Activated CD4-positive, alpha-beta T cell treated with anti-CD3 and anti-CD28 coated beads for 36 hours (primary cell): Measurements from ENCODE around the gene NRN1. TPM values are rescaled to one million over a fixed set of nuclear protein-coding genes. Genes with fewer than 3 reads are reported as not detected.

Experiments
- ATAC-seq: fragments of 200-7000 bp; cut with Tn5 transposase; one replicate; pipeline ENCODE4 v1.10.0; 2021; ENCODE audit warnings: mild to moderate bottlenecking, moderate library complexity
- CTCF ChIA-PET: fragments of 350-600 bp; sonication (Branson Sonifier 250); formaldehyde crosslinking; loops from one replicate; lab custom pipeline; 2021; ENCODE audit warnings: antibody characterized with exemption; lab: Charles Lee
- POLR2A ChIA-PET: fragments of 350-600 bp; sonication (Branson Sonifier 250); formaldehyde crosslinking; loops from one replicate; lab custom pipeline; 2021; ENCODE audit warnings: antibody characterized with exemption, inconsistent platforms; lab: Charles Lee
- DNase-seq: peaks from one replicate; pipeline ENCODE4 v3.0.0-alpha.2; 2020
- H3K27ac Mint-ChIP-seq: one replicate; pipeline ENCODE4 v1.8.0; 2021; ENCODE audit warnings: mixed read lengths
- H3K27me3 Mint-ChIP-seq: one replicate; pipeline ENCODE4 v1.8.0; 2021; ENCODE audit warnings: mixed read lengths
- H3K36me3 Mint-ChIP-seq: one replicate; pipeline ENCODE4 v1.8.0; 2021; ENCODE audit warnings: low read depth, mixed read lengths
- H3K4me1 Mint-ChIP-seq: one replicate; pipeline ENCODE4 v1.8.0; 2021; ENCODE audit warnings: mixed read lengths
- H3K4me3 Mint-ChIP-seq: one replicate; pipeline ENCODE4 v1.8.0; 2021; ENCODE audit warnings: mild to moderate bottlenecking, moderate library complexity, mixed read lengths
- H3K9me3 Mint-ChIP-seq: one replicate; pipeline ENCODE4 v1.8.0; 2021; ENCODE audit warnings: low read depth, mixed read lengths
- intact Hi-C, 2 experiments: fragments of 100-400 bp; cut with DNase I in 1 of 2; cut with micrococcal nuclease in 1 of 2; formaldehyde crosslinking; loops; one replicate each; pipeline versions ENCODE4 v1.14.2 to v1.15.1; 2022 to 2024; cut with DNase I, micrococcal nuclease
- total RNA-seq, 2 experiments: library from RNA; stranded (reverse); gene quantifications; one replicate each; pipeline ENCODE4 v1.2.3, GENCODE V29; 2021

Gene NRN1
- total RNA-seq, 2 experiments from 2014 or later = 4.6 to 7.5 TPM

DNA sequence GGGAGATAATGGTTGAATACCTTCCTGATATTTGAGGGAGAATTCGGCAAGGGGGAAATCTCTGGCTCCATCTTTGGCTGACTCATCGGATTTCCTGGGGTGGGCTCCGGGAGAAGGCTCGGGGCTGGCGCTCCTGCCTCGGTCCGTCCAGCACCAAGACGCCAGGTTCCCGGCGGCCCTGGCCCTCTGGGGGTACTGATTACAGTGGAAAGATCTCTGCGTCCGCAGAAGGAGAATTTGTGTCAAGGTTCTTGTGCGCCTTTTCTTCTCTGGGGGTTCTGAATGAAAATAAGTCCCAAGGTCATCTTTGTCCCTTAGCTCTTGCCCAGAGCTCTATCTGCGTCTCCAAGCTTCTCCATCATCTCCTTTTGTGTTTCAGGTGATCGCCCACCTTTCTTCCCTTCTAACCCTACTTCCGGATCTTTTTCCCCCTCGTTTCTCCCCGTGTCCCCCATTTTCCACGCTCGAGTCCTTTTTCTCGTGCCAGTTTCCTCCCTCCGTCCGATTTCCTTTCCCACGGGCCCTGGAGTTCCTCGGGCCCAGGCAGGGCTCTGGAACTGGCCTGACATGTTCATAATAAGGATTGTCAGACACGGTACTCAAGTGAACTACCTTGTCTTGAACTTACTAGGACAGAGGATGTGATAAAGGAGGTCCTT lies 11.6 kb downstream of the NRN1 start:
- no peak for DNase-seq
- peak overlapping the region; percentile 71 for H3K4me3 Mint-ChIP-seq
- H3K36me3 Mint-ChIP-seq = peaks cover 1% of the 10 kb centered on the region
- H3K4me1 Mint-ChIP-seq = peaks cover 44% of the 10 kb centered on the region
- peaks cover under 1% of the 10 kb centered on the region for H3K9me3 Mint-ChIP-seq
- ChIA-PET POLR2A (no interaction called here), CTCF (interaction anchor here (0.8 to 1.9 kb wide), 5 partner anchors 12 to 1612 kb away, joined by 3 to 8 read pairs (median 3); no protein-coding TSS in a partner anchor)
- H3K27me3 Mint-ChIP-seq = peaks cover 70% of the 10 kb centered on the region
- no peak overlapping the region for H3K27ac Mint-ChIP-seq
- ATAC-seq = no peak
- intact Hi-C loops = loop anchor here in 1 of 2 experiments (10.0 kb wide), 1 partner anchor 520 kb away; no protein-coding TSS in a partner anchor

DNA sequence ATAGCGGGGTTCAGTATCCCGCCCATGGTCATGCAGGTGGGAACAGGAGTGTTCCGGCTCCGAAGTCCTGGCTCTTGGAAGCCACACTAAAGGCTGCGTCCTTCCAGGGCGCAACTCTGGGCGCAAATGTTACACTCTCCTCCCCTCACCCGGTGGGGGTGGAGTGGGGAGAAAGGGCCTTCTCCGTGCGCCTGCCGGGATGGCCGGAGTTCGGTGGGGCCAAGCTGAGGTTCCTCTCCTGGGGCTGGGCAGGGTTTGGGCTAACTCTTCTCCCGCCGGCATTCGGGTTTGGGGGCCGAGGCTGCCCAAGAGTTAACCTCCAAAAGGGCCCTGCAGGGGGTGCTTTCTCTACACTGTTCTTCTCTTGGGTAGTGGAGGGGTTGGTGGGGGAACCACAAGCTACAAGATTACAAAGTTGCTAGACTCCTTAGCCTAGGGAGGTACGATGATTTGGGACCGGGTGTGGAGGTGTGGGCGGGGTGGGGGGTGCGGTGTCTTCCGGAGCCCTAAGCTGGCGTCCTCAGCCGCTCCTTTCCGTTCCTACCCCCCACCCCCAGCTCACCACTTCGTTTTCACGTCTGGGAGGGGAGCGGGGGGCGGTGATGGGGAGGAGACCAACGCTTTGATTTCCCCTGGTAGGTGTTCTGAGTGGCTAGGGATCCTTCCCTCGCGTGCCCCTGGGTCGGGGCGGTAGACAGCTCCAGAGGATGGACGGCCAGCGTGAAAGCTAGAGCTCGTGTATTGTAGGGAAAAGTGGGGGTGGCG lies 12.3 kb downstream of the NRN1 start:
- Mint-ChIP-seq H3K4me3 (peak overlapping the region; percentile 11), H3K9me3 (no peaks in the 10 kb centered on the region), H3K4me1 (peaks cover 37% of the 10 kb centered on the region), H3K27me3 (peaks cover 65% of the 10 kb centered on the region), H3K36me3 (no peaks in the 10 kb centered on the region), H3K27ac (no peak overlapping the region)
- ChIA-PET POLR2A (no interaction called here), CTCF (interaction anchor here (0.8 to 1.9 kb wide), 4 partner anchors 13 to 1613 kb away, joined by 3 to 8 read pairs (median 3); no protein-coding TSS in a partner anchor)
- ATAC-seq (peak; percentile 48), DNase-seq (peak; percentile 39)
- intact Hi-C loops = loop anchor here in 1 of 2 experiments (10.0 kb wide), 1 partner anchor 520 kb away; no protein-coding TSS in a partner anchor

DNA sequence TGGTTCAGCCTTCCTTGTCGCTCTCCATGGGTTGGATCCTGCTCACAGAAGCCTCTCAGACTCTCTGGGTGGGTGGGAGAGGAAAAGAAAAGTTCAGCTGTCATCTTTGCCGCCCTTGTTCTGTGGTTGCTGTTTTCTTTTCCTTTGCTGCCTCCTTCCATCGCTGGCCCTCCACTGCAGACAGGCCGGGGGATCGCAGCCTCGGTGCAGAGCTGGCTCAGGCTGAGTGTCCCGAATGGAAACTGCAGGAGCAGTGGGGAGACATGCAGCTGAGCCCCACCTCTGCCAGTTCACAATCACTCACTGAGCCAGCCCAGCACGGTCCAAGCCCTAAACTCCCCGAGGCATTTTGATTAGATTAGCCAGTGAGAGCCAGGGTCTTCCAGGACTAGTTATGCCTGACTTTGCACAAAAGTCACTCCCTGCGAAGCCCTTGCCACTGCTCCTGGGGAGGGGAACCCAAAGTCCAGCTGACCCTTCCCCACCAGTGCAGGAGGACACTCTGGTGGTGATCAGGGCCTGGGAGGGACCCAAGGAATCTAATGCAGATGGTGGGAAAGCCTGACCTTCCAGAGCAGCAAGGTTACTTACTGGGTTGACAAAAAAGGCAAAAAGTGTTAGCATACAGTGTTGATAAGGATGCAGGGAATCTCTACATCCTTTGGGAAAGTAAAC lies 14.0 kb downstream of the NRN1 start:
- H3K27me3 Mint-ChIP-seq = peaks cover 59% of the 10 kb centered on the region

DNA sequence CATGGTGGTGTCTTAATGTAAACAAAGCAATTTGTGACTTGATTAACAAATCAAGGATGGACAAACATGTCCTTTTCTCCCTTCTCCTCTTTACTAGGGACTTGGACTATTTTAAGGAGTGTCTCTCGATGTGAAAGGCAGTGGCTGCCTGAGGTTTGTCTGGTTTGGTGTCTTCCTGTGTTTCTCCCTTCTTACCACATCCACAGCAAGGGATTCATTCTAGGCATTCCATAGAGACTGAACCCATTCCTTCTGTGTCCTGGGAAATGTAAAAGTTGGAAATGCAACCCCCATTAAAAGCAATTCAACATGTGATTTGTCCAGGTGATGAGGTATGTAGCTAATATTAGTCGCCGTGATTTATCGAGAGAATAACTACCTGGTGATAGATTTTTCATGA lies 15.9 kb downstream of the NRN1 start:
- H3K9me3 Mint-ChIP-seq = no peaks in the 10 kb centered on the region
- no peaks in the 10 kb centered on the region for H3K36me3 Mint-ChIP-seq
- DNase-seq = no peak
- ChIA-PET POLR2A (no interaction called here), CTCF (interaction anchor here (0.6 to 1.1 kb wide), 2 partner anchors 9 to 469 kb away, joined by 3 to 5 read pairs; no protein-coding TSS in a partner anchor)
- H3K4me1 Mint-ChIP-seq = peaks cover 29% of the 10 kb centered on the region
- intact Hi-C loops = loop anchor here in 1 of 2 experiments (10.0 kb wide), 1 partner anchor 516 kb away; no protein-coding TSS in a partner anchor
- H3K27me3 Mint-ChIP-seq = peaks cover 43% of the 10 kb centered on the region
- no peak overlapping the region for H3K27ac Mint-ChIP-seq
- H3K4me3 Mint-ChIP-seq = no peak overlapping the region
- no peak for ATAC-seq

More for the DNA sequence above, 14.0 kb downstream of the NRN1 start:
- H3K4me3 Mint-ChIP-seq = no peak overlapping the region
- H3K27ac Mint-ChIP-seq = no peak overlapping the region
- ATAC-seq (no peak), DNase-seq (no peak)
- ChIA-PET POLR2A (no interaction called here), CTCF (no interaction called here)
- H3K9me3 Mint-ChIP-seq = no peaks in the 10 kb centered on the region
- no peaks in the 10 kb centered on the region for H3K36me3 Mint-ChIP-seq
- H3K4me1 Mint-ChIP-seq = peaks cover 29% of the 10 kb centered on the region
- intact Hi-C loops = loop anchor here in 1 of 2 experiments (10.0 kb wide), 1 partner anchor 518 kb away; no protein-coding TSS in a partner anchor

DNA sequence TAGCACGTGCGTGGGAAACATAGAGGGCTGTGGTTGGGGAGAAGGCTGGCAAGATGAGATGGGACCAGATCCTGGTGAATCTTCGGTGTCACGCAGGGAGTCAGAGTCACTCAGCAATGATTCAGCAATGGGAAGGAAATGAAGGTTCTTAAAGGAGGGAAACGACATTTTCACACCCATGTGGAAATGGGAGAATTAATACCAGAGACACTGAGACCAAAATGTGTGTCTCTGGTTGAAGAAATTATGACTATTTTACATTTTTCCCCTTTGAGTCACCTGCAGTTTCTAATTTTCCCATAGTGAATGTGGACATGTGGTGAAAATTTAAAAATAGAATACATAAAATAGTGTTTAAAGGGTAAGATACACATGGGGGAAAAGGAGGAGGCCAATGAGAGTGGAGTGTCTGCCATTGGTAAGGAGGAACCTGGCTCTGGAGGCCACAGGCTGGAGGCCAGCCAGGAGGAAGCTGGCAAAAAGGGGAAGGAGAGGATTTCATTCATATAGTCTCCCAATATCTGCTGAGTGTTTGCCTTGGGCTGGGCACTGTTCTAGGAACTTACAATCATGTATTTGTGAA lies 17.5 kb downstream of the NRN1 start:
- Mint-ChIP-seq H3K4me3 (no peak overlapping the region), H3K4me1 (peaks cover 21% of the 10 kb centered on the region), H3K36me3 (no peaks in the 10 kb centered on the region), H3K27me3 (peaks cover 29% of the 10 kb centered on the region), H3K27ac (no peak overlapping the region), H3K9me3 (no peaks in the 10 kb centered on the region)
- DNase-seq (no peak), ATAC-seq (no peak)
- CTCF ChIA-PET = no interaction called here
- POLR2A ChIA-PET = no interaction called here
- intact Hi-C loops = loop anchor here in 1 of 2 experiments (5.0 kb wide), 1 partner anchor 528 kb away; no protein-coding TSS in a partner anchor

DNA sequence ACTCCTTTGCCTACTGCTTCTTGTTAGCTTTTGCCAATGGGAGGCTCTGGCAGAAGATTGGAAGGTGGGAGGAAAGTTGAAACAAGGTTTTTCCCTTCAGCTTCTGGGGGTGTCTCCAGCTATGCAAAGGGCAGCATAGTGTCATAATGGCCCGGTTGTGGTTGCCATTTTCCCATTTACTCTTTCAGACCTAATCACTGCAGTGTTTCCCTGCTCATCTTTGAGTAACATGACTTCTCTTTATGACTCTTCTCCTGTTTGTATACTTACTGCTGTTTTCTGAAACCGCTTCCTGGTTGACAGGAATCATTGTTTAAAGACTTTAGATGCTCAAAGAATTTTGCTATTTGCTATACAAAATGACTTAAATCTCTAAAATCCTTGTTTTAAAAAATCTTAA lies 19.9 kb downstream of the NRN1 start:
- Mint-ChIP-seq H3K4me1 (peaks cover 39% of the 10 kb centered on the region), H3K27me3 (peaks cover 11% of the 10 kb centered on the region), H3K36me3 (no peaks in the 10 kb centered on the region), H3K4me3 (no peak overlapping the region), H3K9me3 (no peaks in the 10 kb centered on the region), H3K27ac (no peak overlapping the region)
- ATAC-seq (peak; percentile 80), DNase-seq (peak; percentile 64)
- CTCF ChIA-PET = interaction anchor here (0.5 to 1.1 kb wide), 3 partner anchors 68 to 1100 kb away, joined by 3 read pairs; no protein-coding TSS in a partner anchor
- POLR2A ChIA-PET = no interaction called here
- intact Hi-C loops = loop anchor here in 1 of 2 experiments (5.0 kb wide), 1 partner anchor 530 kb away; no protein-coding TSS in a partner anchor

DNA sequence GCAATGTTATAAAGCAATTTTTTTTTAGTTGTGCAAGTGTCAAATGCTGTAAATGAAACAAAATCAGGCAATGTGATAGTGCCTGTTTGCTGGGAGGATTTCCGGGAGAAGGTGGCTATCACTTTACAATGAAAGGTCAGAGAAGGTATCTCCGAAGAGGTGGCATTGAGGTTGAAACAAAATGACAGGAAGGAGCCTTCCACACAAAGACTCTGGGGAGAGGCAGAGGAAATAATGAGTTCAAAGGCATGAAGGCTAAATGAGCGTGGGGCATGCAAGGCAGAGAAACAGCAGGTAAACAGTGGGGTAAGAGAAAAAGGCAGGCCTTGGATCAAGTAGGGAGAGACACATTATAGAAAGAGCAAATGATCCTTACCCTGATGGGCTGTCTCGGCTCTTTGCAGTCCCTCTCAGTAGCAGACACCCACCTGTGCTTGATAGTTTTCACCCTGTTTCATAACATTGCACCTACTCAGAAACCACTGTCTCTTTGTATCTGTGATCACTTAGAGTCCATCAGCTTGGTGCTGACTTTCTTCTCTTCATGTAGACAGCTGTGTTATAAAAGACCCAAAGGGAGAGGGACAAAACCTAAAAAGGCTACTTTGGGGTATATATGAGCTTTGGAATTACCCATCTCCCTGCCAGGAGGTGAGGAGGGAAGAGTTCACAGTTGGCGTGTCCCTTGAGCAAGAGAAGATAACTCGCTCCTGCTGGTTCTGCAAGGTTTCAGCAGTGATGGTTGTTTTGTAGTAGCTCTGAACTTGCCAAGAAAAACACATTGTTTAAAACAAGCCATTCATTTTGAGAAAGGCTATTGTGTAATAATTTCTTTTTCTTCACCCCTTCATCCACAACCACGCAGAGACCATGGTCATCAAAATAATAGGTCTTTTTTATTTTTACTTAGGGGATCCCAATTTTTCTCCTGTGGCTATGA lies 22.3 kb downstream of the NRN1 start:
- ATAC-seq (peak; percentile 56), DNase-seq (peak; percentile 19)
- H3K27me3 Mint-ChIP-seq = peaks cover 5% of the 10 kb centered on the region
- no peaks in the 10 kb centered on the region for H3K9me3 Mint-ChIP-seq
- peak overlapping the region; percentile 38 for H3K27ac Mint-ChIP-seq
- H3K36me3 Mint-ChIP-seq = no peaks in the 10 kb centered on the region
- intact Hi-C loops = loop anchor here (5.0 kb wide), 1 partner anchor 533 kb away; no protein-coding TSS in a partner anchor
- POLR2A ChIA-PET = no interaction called here
- H3K4me3 Mint-ChIP-seq = no peak overlapping the region
- H3K4me1 Mint-ChIP-seq = peaks cover 58% of the 10 kb centered on the region
- CTCF ChIA-PET = interaction anchor here (0.6 to 1.3 kb wide), 3 partner anchors 17 to 101 kb away, joined by 3 read pairs; no protein-coding TSS in a partner anchor

DNA sequence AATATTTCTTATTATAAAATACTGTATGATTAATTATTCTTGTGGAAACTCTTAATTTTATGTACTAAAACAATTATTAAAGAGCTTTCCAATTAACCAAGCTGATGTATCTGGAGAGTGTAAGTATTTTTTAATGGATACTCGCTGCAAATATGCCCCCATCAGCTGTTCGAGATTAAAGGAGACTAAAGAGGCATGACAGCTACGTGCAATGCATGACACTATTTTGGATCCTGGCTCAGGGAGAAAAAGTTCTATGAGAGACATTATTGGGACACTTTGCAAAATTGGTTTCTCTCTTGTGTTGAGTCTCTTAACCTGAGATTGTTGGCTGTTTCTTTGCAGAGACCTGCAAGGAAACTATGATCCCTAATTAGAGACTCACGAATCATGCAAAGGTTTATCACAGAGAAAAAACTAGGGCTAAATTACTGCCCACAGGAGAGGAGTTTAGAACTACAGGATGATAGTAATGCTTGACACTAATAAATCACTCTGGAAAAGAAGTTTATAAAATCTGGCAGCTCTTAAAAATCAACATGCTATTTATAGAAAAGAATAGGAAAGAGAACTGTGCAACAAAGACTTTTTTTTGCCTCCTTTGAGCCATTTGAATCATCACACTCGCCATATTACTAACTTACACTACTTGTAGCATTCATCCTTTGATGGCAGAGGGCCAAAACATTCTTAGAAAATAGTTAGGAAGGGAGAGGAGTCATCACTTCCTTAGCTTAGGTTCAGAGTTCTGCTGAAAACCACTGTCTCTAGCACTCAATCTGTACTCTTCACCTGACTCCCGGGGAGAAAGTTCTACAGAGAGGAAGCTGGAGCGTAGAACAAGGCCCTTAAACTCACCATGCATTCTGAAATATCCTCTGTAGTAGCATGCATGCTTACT lies 25.3 kb downstream of the NRN1 start:
- Mint-ChIP-seq H3K36me3 (no peaks in the 10 kb centered on the region), H3K9me3 (no peaks in the 10 kb centered on the region), H3K4me1 (peaks cover 44% of the 10 kb centered on the region), H3K4me3 (no peak overlapping the region), H3K27me3 (no peaks in the 10 kb centered on the region), H3K27ac (no peak overlapping the region)
- ChIA-PET POLR2A (no interaction called here), CTCF (interaction anchor here (1.0 to 1.2 kb wide), 3 partner anchors 9 to 14 kb away, joined by 3 to 5 read pairs (median 3); no protein-coding TSS in a partner anchor)
- peak; percentile 69 for ATAC-seq
- intact Hi-C loops = loop anchor here in 1 of 2 experiments (1.0 to 5.0 kb wide), 2 partner anchors 27 to 536 kb away; no protein-coding TSS in a partner anchor
- no peak for DNase-seq

DNA sequence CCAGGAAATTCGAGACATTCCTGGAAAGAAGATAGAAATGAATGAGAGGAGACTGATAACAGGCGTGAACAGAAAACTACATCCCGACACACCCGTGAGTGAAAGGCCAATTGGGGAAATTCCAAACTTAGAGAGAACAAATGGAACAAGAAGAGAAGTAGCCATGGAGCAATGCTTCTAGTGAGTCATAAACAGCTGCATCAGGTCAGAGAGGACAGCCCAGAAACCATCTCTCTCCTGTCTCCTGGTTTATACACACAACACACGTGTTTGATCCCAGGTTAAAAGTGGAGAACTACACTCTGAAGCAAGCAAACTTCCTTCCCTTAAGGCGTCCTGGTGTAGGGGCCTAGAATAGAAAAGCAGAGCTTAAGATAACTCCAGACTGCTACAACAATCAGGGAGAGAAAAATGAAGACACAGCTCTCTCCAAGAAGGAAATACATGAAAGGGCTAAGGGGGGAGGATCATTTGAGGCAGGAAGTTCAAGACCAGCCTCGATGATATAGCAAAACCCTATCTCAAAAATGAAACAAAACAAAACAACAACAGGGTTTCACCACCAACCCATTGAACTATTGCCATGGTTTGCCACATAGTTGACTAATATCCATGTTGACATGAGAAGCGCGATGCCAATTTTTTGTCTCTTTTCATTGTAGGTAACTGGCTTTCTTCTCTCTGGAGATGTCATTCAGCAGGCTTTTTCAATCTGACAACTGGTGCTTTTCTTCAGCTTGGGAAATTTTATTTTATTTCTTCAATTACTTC lies 26.9 kb downstream of the NRN1 start:
- ChIA-PET CTCF (no interaction called here), POLR2A (no interaction called here)
- ATAC-seq (no peak), DNase-seq (no peak)
- Mint-ChIP-seq H3K27me3 (peaks cover 1% of the 10 kb centered on the region), H3K9me3 (no peaks in the 10 kb centered on the region), H3K36me3 (no peaks in the 10 kb centered on the region), H3K27ac (no peak overlapping the region), H3K4me1 (peaks cover 44% of the 10 kb centered on the region), H3K4me3 (no peak overlapping the region)
- intact Hi-C loops = loop anchor here in 1 of 2 experiments (5.0 kb wide), 1 partner anchor 537 kb away; no protein-coding TSS in a partner anchor
